ENCODE data around the gene FHOD3.

- TF ChIP-seq FOS (IDR thresholded peaks at IDR 0.05; ENCODE audit: low read depth, low read length) (no peak), POLR2A (IDR thresholded peaks at IDR 0.05; ENCODE audit: low read depth, low read length) (no peak), SMC3 (IDR thresholded peaks at IDR 0.05; ENCODE audit: low read depth, low read length) (no peak), CTCF (conservative IDR thresholded peaks at IDR 0.05; ENCODE audit: low read depth, low read length) (no peak)
These were observed 22.0 kb upstream of the FHOD3 start for GRCh38 chr18:36275561-36275960.

Data from IMR-90 (cell line).